ENCODE measurements around the gene PIK3C2A. TPM values are rescaled to one million over a fixed set of nuclear protein-coding genes. Genes with fewer than 3 reads are reported as not detected.

PIK3C2A gene
- total RNA-seq, 1 donor from 2014 or later: 136 TPM

DNA sequence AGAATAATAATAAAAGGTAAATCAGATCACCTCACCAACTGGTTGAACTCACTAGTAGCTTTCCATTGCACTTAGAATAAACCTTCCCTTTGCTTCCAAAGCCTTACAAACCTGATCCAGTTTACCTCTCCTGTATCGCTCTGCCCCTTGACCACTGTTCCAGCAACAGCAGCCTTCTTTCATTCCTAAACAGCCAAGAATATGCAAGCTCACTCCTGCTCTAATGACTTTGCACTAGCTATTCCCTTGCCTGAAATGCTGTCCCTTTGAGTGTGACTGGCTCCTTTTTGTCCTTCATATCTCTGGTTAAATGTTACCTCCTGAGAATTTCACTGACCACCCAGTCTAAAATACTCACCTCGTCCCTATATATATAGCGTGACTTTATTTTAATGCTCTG is 9.6 kb upstream of the PIK3C2A start:
- DNase-seq (ENCODE audit: low read depth): peak; percentile 37

DNA sequence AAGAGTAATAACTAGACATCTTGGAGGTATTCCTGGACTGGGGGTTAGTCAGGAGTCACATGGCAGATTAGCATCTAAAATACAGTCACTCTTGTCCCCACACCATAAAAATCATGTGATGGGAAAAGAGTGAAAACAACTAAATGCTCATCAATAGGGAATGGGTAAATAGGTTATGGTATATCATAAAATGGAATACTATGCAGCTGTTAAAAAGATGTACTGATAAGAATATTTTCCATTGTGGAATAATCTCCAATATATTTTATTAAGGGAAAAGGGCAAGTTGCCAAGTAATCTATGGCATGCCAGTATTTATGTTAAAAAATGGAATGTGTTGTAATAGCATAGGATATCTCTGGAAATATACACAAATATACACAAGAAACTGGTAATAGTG is 6.6 kb upstream of the PIK3C2A start:
- DNase-seq (ENCODE audit: low read depth): no peak

DNA sequence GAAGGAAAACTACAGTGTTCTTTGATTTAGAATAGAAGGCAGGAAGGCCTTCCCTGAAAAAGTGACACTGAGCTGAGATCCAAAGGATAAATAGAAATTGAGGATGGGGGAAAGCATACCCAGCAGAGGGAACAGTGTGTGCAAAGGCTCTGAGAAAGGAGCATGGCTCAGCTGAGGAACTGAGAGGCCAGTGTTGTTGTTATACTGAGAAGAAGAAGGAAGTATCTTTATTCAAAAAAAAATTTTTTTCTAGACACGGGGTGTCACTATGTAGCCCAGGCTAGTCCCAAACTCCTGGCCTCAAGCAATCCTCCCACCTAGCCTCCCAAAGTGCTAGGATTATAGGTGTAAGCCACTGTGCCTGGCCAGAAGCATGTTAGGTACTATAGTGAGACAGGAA is 3.5 kb upstream of the PIK3C2A start:
- no peak for DNase-seq (ENCODE audit: low read depth)

DNA sequence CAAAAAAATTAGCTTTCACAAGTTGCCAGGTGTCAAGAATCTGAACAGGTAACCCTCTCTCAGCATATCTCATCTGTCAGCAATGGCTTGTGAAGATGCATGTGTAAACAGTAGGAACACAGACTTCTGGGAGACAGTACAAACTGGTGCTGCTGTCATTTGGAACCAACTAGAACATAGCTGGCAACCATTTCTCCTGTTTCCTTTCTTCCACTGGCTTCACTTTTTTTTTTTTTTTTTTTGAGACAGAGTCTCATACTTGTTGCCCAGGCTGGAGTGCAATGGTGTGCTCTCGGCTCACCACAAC is 2.1 kb upstream of the PIK3C2A start:
- no peak for DNase-seq (ENCODE audit: low read depth)

DNA sequence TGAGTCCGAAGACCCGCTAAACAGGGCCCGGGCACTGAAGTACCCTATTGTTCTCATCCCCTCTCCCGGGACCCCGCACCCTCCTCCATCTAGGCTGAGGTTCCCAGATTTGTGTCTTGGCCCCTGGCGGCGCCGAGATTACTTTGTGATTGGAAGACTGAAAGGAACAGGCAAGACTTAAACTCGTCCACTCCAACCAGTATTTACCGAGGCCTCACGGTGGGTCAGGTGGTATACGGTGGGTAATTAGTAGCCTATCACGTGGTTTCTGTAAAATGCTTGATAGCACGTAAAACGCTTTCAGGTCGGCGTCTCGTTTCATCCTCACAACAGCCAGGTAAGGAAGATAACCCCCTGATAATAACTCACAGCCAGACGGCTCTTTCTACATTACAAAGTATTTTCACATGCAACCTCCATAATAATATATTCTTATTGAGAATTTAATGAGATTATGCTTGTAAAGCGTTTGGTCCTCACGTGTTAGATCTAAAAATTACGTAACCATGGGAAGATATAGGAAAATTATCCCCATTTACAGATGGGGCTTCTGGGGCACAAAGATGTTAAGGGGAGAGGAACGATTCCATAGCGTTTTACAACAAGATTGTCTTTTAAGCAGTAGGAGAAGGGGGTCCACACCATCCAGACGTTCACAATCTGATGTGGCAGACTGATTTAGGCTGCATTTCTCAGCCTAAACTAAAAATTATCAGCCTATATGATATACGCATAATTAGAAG is 642 bp upstream of the PIK3C2A start:
- peak; percentile 90 for DNase-seq (ENCODE audit: low read depth)

DNA sequence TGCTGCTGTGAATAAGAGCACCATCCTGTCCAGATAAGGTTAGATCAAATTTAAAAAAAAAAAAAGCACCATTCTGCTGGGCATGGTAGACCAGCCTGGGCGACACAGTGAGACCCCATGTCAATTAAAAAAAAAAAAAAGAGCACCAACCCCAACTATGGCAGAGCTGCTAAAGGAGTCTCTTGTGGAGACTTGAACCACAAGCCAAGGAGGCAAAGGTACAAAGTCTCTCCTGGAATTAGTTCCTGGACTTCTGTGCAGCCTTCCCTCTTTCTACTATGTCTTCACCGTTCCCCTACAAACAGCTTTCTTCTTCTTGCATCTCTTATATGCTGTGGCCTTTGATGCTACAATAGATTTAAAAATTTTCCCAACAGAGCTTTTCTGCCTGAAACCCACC is 1.3 kb downstream of the PIK3C2A start:
- no peak for DNase-seq (ENCODE audit: low read depth)

DNA sequence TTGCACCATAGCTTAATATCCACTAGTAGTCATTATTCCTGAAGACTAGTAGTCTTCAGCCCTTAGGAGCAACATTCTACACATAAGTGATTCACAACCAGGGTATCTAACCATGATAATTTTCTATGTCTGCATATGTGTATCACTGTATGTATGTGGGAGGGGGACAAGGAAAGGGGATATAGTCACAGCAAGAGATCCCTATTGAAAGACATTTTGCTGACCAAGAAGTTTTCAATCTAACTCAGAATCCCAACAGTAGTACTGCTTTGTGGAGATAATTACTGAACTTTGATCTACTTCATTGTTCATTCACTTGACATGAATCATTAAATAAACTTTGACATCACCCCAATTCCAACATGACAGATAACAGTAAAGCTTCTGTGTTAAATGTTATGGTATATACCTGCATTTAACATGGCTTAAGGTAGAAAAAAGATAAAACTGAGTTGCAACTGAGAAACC is 10.3 kb downstream of the PIK3C2A start:
- peak; percentile 63 for DNase-seq (ENCODE audit: low read depth)

DNA sequence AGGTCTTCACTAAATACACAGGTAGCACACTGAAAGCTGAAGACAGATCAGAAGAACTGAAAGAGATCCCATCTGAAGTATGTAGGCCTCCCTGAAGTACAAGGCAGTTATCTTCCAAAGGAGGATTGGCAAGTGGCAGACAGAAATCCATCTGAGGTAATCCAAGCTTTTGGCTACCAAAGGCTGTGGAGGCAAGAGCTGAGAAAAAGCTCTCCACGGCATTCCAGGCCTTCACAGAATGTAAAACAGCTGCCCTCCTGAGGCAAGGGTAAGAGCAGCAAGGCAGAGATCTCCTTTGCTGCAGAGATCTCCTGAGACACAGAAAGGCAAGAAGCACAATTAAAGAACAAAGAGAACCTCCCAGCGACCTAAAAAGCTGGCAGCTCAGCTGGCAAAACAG is 19.1 kb downstream of the PIK3C2A start:
- no peak for DNase-seq (ENCODE audit: low read depth)

DNA sequence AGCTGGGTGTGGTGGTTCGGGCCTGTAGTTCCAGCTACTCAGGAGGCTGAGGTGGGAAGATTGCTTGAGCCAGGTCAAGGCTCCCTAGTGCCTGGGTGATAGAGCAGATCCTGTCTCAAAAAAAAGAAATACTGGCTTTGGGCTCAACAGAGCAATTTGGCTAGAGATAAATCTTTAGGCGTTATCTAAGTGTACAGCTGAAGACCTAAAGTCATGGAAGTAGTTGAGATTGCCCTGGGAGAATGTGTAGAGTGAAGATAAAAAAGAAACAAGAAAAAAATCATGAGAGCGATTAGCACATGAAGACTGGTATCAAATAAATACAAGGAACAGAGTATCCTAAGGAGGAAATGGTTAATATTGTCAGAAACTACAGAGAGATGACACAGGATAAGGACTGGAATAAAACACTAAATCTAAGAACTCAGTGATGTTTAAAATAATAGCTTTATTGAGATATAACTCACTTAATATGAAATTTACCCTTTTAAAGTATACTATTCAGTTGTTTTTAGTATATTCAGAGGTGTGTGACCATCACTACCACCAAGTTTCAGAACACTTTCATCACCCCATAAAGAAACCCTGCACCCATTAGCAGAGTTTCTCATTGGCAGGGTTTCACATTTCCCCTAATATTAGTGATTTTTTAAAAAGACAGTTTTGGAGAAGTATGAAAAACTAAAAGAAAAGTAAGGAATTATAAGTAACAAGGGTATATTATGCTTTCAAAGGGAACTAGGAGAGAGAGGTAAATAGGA is 20.7 kb downstream of the PIK3C2A start:
- no peak for DNase-seq (ENCODE audit: low read depth)

DNA sequence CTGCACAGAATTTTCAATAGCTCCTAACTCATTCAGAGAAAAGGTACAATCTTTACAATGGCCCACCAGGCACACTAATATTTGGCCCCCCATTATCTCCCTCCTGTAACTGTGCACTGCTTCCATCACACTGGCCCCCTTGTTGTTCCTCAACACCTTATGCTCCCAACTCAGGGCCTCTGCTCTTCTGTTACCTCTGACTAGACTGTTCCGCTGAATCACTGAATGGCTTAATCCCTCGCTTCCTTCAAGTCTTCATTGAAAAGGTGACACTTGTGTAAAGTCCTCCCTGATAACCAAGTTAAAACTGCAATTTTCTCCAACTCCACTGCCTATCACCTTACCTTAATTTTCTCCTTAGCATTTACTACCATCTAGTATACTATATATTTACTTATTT is 21.8 kb downstream of the PIK3C2A start:
- no peak for DNase-seq (ENCODE audit: low read depth)

DNA sequence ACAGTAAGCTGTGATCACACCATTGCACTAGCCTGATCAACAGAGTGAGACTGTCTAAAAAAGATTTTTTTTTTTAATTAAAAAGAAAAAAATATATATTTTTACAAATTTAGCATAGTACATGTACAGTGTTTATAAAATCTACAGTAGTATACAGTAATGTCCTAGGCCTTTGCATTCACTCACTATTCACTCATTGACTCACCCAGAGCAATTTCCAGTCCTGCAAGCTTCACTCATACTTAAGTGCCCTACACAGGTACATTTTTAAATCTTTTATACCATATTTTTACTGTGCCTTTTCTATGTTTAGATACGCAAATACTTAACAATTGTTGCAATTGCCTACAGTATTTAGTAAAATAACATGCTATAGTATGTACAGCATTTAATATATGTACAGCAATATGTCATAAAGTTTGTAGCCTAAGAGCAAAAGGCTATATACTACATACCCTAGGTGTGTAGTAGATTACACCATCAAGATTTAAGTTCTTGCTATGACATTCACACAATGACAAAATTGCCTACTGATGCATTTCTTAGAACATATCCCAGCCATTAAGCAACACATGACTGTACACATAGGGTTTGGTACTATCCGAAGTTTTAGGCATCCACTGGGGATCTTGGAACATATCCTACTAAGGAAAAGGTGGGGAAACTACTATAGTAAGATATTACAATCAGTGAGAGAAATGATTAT is 22.8 kb downstream of the PIK3C2A start:
- no peak for DNase-seq (ENCODE audit: low read depth)

DNA sequence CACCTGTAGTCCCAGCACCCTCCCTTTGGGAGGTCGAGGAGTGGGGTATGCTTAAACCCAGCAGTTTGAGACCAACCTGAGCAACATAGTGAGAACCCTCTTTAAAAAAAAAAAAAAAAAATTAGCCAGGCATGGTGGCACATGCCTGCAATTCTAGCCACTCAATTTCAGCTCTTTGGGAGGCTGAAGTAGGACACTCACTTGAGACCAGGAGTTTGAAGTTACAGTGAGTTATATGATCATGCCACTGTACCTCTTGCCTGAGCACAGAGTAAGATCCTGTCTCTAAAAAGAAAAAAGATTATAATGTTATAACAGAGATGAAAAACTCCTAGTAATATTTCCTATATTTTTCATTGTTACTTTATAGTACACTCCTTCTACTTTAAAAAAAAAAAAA is 23.9 kb downstream of the PIK3C2A start:
- no peak for DNase-seq (ENCODE audit: low read depth)

DNA sequence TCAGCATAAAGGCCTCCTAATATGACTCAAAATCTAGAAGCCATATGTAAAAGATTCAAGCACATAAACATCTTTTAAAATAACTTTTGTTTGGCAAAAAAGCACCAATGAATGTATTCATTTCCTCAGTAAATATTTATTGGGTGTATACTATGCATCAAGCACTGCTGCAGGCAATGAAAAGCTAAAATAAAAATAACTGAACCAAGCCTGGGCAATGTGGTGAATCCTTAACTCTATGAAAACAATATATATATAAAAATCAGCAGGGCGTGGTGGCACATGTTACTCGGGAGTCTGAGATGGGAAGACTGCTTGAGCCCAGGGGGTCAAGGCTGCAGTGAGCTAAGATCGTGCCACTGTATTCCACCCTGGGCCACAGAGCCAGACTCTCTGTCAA is 27.8 kb downstream of the PIK3C2A start:
- DNase-seq (ENCODE audit: low read depth): peak; percentile 21

DNA sequence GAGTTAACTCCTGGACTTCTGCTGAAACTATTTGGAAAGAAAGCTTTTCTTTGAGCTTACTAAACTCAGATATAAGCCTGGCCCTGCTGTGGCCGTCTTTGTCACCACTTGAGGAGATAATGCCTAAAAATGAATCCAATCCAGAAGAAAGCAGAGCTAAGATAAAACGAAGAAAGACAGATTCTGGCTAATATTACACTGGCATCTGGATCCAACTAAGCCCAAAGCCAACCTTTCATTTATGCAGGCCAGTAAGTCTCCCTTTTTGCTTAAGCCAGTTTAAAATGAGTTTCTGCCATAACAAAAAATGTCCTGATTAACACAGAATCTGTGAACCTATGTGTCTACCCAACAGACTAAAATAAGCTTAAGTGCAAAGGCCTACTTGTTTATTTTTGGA is 34.5 kb downstream of the PIK3C2A start:
- DNase-seq (ENCODE audit: low read depth): no peak

DNA sequence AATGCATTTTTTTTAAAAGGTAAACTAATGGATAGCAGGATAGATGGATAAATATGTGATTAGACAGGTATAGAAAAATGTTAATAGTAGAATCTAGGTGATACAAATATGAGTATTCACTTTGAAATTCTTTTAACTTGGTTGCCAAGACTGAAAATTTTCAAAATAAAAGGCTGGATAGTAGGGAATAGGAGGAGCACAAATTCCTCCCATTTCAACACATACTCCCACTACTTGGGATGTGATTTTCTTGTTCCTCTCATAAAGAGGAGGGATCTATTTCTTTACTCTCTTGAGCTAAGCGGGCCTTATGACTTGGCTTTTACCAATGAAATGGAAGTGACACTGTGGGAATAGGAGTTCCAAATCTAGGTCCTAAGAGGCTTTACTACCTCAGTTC is 35.9 kb downstream of the PIK3C2A start:
- DNase-seq (ENCODE audit: low read depth): no peak

DNA sequence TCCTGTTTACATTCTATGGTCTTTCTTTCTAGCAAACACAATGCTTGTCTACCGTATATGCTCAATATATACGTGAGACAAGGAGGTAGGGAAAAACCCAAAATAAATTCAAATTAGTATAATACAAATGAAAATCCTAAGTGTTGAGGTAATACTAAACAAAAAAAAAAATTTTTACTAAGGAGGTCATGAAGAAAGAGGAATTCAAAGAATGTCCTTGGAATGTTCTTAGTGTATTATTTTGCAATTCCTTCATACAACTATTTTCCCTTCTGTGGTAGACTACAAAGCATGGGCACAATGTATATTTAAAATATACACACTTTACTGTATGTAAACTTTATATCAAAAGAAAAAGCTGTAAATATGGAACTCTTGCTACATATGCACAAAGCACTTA is 36.4 kb downstream of the PIK3C2A start:
- peak; percentile 80 for DNase-seq (ENCODE audit: low read depth)

DNA sequence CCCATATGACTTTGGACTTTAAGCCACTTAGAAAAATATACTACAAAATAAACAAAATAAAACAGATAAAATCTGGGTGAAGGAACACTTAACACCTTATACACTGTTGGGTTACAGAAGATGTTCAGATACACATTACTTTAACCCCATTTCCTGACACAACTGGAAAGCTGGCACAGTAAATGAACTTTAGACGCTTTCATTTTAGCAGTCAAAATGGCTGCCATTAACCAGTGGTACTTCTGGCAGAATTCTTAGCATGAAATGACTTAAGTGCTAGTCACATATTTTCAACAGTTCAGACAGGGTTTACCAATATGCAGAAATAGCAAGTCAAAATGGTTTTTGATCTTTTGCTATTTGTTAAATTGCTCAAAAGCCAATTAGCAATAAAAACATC is 37.9 kb downstream of the PIK3C2A start:
- DNase-seq (ENCODE audit: low read depth): no peak

DNA sequence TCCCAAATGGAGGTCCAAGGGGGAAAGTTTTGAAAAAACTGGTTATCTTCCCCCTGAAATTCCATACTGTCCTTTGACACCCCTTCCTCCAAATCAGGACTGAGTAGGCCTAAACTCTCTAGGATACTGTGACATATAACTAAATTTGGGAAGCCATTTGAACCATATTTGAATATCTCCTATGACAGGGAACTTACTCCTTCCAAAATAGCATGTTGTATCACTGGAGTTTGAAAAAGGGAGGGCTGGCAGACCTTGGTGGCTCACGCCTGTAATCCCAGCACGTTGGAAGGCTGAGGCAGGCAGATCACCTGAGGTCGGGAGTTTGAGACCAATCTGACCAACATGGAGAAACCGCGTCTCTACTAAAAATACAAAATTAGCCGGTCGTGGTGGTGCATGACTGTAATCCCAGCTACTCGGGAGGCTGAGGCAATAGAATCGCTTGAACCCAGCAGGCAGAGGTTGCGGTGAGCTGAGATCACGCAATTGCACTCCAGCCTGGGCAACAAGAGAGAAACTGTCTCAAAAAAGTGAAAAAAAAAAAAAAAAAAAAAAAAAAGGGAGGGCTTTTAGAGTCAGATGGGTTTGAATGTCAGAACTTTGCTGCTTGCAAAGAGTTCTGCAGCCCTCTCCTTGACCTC is 42.4 kb downstream of the PIK3C2A start:
- no peak for DNase-seq (ENCODE audit: low read depth)

DNA sequence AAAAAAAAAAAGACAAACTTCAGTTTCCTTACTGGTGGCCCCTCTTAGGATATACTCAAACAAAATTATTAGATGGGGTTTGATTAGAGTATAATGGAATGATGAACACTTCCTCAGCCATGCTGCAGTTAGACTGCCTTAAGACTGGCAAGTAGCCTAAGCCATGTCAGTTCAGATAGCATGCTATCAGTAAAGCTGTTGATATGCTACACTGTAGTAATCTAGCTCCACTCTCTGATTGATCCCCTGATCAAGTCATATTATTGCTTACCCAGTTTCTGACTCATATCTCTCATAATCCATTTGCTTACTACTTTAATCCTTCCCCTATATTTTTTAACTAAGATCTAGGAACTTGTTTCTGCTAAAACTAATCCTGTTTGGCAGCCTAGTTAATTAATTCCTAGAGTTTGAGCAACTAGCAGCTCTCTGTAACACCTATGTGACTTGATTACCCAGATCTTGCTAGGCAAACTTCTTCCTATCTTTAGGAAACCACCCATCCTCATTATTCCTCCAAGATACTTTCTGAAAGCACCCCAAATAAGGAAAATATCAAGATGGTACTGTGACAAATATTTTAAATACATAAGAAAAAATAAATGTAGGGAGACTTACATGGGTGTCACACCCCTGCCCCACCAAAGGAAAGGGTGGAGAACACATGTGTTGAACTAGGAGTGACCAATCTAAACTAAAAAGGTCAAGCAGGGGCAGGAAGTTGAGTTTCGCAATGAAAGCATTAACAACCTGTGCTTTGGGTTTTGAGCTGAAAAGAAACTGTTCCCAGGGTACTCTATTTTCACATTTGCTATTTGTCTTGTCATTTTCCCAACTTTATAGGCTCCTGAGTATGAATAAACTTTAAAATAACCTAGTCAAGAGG is 43.2 kb downstream of the PIK3C2A start:
- peak; percentile 58 for DNase-seq (ENCODE audit: low read depth)

DNA sequence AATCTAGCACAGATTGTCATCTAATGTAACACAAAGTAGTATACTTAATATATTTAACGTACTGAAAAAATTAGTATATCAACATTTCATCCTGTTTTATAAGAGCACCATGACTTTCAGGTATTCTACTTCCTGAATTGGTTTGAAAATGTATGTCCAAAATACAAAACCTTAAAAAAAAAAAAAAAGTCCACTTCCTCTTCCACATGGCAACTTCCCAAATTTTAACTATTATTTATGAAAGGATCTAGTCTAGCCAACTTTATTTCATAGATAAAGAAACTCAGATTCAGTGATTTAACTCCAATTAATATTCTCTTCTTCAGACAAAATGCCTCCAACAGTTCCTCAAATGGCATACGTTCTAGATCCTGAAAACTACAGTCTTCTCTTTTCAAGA is 44.0 kb downstream of the PIK3C2A start:
- DNase-seq (ENCODE audit: low read depth): no peak

DNA sequence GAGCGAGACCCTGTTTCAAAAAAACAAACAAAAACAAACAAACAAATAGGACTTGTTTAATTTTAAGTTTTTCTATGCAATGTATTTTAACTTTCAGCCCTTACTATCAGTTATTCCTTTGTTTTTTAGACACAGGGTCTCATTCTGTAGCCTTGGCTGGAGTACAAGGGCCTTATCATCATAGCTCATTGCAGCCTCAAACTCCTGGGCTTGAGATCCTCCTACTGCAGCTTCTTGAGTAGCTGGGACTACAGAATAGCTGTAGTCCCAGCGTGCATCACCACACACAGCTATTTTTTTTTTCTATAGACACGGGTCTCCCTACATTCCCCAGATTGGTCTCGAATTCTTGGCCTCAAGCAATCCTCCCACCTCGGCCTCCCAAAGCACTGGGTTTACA is 44.5 kb downstream of the PIK3C2A start:
- DNase-seq (ENCODE audit: low read depth): no peak
